ENCODE measurements around the gene SLC15A3.

The SLC15A3 gene

GRCh38 chr11:60923326-60923725, 28.6 kb downstream of the SLC15A3 start:
- H3K36me3 ChIP-seq, result peaks cover 52% of the 10 kb centered on the region
- no peaks in the 10 kb centered on the region for H3K9me3 ChIP-seq (ENCODE audit: severe bottlenecking)
- TF ChIP-seq, protein P1, sequence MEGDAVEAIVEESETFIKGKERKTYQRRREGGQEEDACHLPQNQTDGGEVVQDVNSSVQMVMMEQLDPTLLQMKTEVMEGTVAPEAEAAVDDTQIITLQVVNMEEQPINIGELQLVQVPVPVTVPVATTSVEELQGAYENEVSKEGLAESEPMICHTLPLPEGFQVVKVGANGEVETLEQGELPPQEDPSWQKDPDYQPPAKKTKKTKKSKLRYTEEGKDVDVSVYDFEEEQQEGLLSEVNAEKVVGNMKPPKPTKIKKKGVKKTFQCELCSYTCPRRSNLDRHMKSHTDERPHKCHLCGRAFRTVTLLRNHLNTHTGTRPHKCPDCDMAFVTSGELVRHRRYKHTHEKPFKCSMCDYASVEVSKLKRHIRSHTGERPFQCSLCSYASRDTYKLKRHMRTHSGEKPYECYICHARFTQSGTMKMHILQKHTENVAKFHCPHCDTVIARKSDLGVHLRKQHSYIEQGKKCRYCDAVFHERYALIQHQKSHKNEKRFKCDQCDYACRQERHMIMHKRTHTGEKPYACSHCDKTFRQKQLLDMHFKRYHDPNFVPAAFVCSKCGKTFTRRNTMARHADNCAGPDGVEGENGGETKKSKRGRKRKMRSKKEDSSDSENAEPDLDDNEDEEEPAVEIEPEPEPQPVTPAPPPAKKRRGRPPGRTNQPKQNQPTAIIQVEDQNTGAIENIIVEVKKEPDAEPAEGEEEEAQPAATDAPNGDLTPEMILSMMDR (IDR thresholded peaks at IDR 0.05; ENCODE audit: low read depth, low read length), result no peak
- DNase-seq, result no peak
- no peaks in the 10 kb centered on the region for H3K27me3 ChIP-seq (ENCODE audit: insufficient read depth, low read depth, severe bottlenecking)
- H3K27ac ChIP-seq, result no peak overlapping the region
- no peak overlapping the region for H3K4me3 ChIP-seq (ENCODE audit: low read depth, low read length)

DNA sequence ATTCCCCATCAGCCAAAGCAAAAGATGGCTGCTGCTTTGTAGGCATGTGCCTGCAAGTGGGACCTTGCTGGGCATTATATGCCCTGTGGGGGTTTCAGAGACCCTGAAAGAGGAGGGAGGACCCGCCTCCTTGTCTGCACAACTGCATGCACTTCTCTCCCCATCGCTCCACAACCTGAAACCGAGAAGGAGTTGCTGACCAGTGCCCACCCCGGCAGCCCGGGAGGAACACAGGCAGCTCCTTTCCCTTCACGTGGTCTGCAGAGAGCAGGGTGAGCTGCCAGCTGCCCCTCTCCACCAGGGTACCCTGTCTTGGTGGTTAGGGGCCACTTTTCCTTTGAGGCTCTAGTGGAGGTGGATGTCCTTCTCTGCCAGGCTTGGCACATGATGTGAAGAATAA, 29.1 kb downstream of the SLC15A3 start:
- no peak overlapping the region for H3K27ac ChIP-seq
- H3K36me3 ChIP-seq, result peaks cover 48% of the 10 kb centered on the region

DNA sequence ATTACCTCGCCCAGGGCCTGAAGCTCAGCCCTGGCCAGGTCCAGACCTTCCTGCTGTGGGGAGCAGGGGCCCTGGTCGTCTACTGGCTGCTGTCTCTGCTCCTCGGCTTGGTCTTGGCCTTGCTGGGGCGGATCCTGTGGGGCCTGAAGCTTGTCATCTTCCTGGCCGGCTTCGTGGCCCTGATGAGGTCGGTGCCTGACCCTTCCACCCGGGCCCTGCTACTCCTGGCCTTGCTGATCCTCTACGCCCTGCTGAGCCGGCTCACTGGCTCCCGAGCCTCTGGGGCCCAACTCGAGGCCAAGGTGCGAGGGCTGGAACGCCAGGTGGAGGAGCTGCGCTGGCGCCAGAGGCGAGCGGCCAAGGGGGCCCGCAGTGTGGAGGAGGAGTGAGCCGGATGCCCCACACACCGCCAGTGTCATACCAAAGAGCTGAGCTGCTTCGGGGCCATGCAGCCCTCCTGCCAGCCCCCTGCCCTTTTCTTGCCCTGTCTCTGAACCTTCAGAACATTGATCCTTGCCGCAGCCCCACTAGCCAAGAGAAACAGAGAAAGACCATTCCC, 30.1 kb downstream of the SLC15A3 start:
- peak overlapping the region; percentile 25 for H3K27ac ChIP-seq
- H3K27me3 ChIP-seq (ENCODE audit: insufficient read depth, low read depth, severe bottlenecking), result no peaks in the 10 kb centered on the region
- H3K4me3 ChIP-seq (ENCODE audit: low read depth, low read length), result no peak overlapping the region
- TF ChIP-seq, protein P1 (IDR thresholded peaks at IDR 0.05; ENCODE audit: low read depth, low read length), result no peak
- no peak for DNase-seq
- no peaks in the 10 kb centered on the region for H3K9me3 ChIP-seq (ENCODE audit: severe bottlenecking)
- H3K36me3 ChIP-seq, result peaks cover 43% of the 10 kb centered on the region

More for the DNA sequence above, 29.1 kb downstream of the SLC15A3 start:
- Histone ChIP-seq H3K9me3 (ENCODE audit: severe bottlenecking) (no peaks in the 10 kb centered on the region), H3K4me3 (ENCODE audit: low read depth, low read length) (no peak overlapping the region), H3K27me3 (ENCODE audit: insufficient read depth, low read depth, severe bottlenecking) (no peaks in the 10 kb centered on the region)
- TF ChIP-seq, protein P1 (IDR thresholded peaks at IDR 0.05; ENCODE audit: low read depth, low read length), result no peak
- no peak for DNase-seq

- TF ChIP-seq, protein P1 (IDR thresholded peaks at IDR 0.05; ENCODE audit: low read depth, low read length), result no peak
- H3K9me3 ChIP-seq (ENCODE audit: severe bottlenecking), result no peaks in the 10 kb centered on the region
- no peak overlapping the region for H3K27ac ChIP-seq
- H3K36me3 ChIP-seq, result peaks cover 44% of the 10 kb centered on the region
- no peak overlapping the region for H3K4me3 ChIP-seq (ENCODE audit: low read depth, low read length)
- H3K27me3 ChIP-seq (ENCODE audit: insufficient read depth, low read depth, severe bottlenecking), result no peaks in the 10 kb centered on the region
- no peak for DNase-seq
These were observed 30.7 kb downstream of the SLC15A3 start for GRCh38 chr11:60921259-60921658.

DNA sequence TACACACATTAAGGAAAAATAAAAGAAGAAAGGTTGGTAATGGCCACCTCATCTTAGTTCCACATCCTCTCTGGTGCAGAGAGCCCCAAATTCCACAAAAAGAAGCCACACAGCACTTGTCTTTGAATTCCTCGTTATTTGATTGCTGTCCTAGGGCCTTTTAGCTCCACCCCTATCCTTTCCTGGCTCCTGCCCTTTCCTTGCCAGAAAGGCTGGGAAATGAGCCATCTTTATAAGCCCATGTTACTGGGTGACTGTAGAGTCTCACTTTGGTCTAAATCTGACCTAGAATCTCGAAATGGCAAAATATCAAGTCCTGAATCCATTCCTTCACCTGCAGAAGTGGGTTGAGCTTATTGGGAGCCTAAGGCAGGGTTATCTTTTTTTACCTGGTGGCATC, 32.0 kb downstream of the SLC15A3 start:
- Histone ChIP-seq H3K9me3 (ENCODE audit: severe bottlenecking) (no peaks in the 10 kb centered on the region), H3K4me3 (ENCODE audit: low read depth, low read length) (no peak overlapping the region), H3K27me3 (ENCODE audit: insufficient read depth, low read depth, severe bottlenecking) (no peaks in the 10 kb centered on the region), H3K27ac (no peak overlapping the region), H3K36me3 (peaks cover 57% of the 10 kb centered on the region)
- TF ChIP-seq, protein P1 (IDR thresholded peaks at IDR 0.05; ENCODE audit: low read depth, low read length), result no peak
- no peak for DNase-seq

GRCh38 chr11:60919320-60919719, 32.7 kb downstream of the SLC15A3 start:
- Histone ChIP-seq H3K4me3 (ENCODE audit: low read depth, low read length) (no peak overlapping the region), H3K36me3 (peaks cover 58% of the 10 kb centered on the region)
- no peak for DNase-seq

More at GRCh38 chr11:60919320-60919719, 32.7 kb downstream of the SLC15A3 start:
- Histone ChIP-seq H3K27ac (no peak overlapping the region), H3K9me3 (ENCODE audit: severe bottlenecking) (no peaks in the 10 kb centered on the region), H3K27me3 (ENCODE audit: insufficient read depth, low read depth, severe bottlenecking) (no peaks in the 10 kb centered on the region)
- TF ChIP-seq, protein P1 (IDR thresholded peaks at IDR 0.05; ENCODE audit: low read depth, low read length), result no peak

Data from WERI-Rb-1 (cell line).